AG08395 (cell line): ENCODE results near the gene CSTPP1.
"Not testable (repeated sequence)": the region's sequence is repeated elsewhere in the genome, so short reads cannot be mapped to it uniquely, and the experiment has no call there.

Source experiments
- DNase-seq: peaks from one replicate; pipeline ENCODE4 v3.0.0; 2012; ENCODE audit warnings: mixed read lengths, low spot score

CSTPP1 gene

GRCh38 chr11:47050284-47050683 is 113.7 kb downstream of the CSTPP1 start:
- DNase-seq = no peak

- DNase-seq = no peak
These were observed 114.7 kb downstream of the CSTPP1 start for GRCh38 chr11:47051217-47051616.

- DNase-seq = no peak
These were observed 115.6 kb downstream of the CSTPP1 start for GRCh38 chr11:47052165-47052564.

GRCh38 chr11:47052576-47052975 is 116.0 kb downstream of the CSTPP1 start:
- no peak for DNase-seq

- no peak for DNase-seq
These were observed 119.0 kb downstream of the CSTPP1 start for GRCh38 chr11:47055534-47055933.

- DNase-seq = peak; percentile 32
These were observed 119.8 kb downstream of the CSTPP1 start for GRCh38 chr11:47056261-47056915.

GRCh38 chr11:47057365-47057764 is 120.8 kb downstream of the CSTPP1 start:
- DNase-seq = no peak

- peak; percentile 12 for DNase-seq
These were observed 124.2 kb downstream of the CSTPP1 start for GRCh38 chr11:47060807-47061206.

- no peak for DNase-seq
These were observed 125.0 kb downstream of the CSTPP1 start for GRCh38 chr11:47061429-47062178.

- DNase-seq = no peak
These were observed 126.2 kb downstream of the CSTPP1 start for GRCh38 chr11:47062736-47063135.

GRCh38 chr11:47067401-47067800 is 130.8 kb downstream of the CSTPP1 start:
- DNase-seq = no peak

GRCh38 chr11:47070769-47071168 is 134.2 kb downstream of the CSTPP1 start:
- DNase-seq = no peak

- no peak for DNase-seq
These were observed 134.8 kb downstream of the CSTPP1 start for GRCh38 chr11:47071341-47071740.

GRCh38 chr11:47071791-47072261 is 135.3 kb downstream of the CSTPP1 start:
- DNase-seq = no peak

- no peak for DNase-seq
These were observed 142.4 kb downstream of the CSTPP1 start for GRCh38 chr11:47078751-47079521.

GRCh38 chr11:47080775-47081174 is 144.2 kb downstream of the CSTPP1 start:
- DNase-seq = not testable (repeated sequence)

- DNase-seq = no peak
These were observed 147.4 kb downstream of the CSTPP1 start for GRCh38 chr11:47083913-47084312.

GRCh38 chr11:47087801-47088200 is 151.2 kb downstream of the CSTPP1 start:
- no peak for DNase-seq

- no peak for DNase-seq
These were observed 157.0 kb downstream of the CSTPP1 start for GRCh38 chr11:47093541-47093940.

- DNase-seq = not testable (repeated sequence)
These were observed 160.3 kb downstream of the CSTPP1 start for GRCh38 chr11:47096871-47097270.

GRCh38 chr11:47098223-47098622 is 161.7 kb downstream of the CSTPP1 start:
- not testable (repeated sequence) for DNase-seq

- DNase-seq = no peak
These were observed 162.8 kb downstream of the CSTPP1 start for GRCh38 chr11:47099214-47099917.
